ENCODE measurements around the gene PCCB. TPM values are rescaled to one million over a fixed set of nuclear protein-coding genes. Genes with fewer than 3 reads are reported as not detected.
"Not testable (repeated sequence)": the region's sequence is repeated elsewhere in the genome, so short reads cannot be mapped to it uniquely, and the experiment has no call there.

The PCCB gene
- total and polyA plus RNA-seq, 4 donors = 55.8 to 79.1 (median 61.5) TPM

- no peak for DNase-seq (ENCODE audit: low read depth in 4 of 6, low spot score in 6 of 6)
- Histone ChIP-seq H3K4me1 (ENCODE audit: control insufficient read depth, insufficient read depth, low read length) (peaks cover 5% of the 10 kb centered on the region), H3K27me3 (ENCODE audit: control insufficient read depth, insufficient read depth, low read length) (no peaks in the 10 kb centered on the region), H3K9me3 (ENCODE audit: control insufficient read depth, insufficient read depth, low read length) (no peaks in the 10 kb centered on the region), H3K4me3 (ENCODE audit: low read depth, low read length) (no peak overlapping the region), H3K27ac (ENCODE audit: low read depth, low read length) (no peak overlapping the region), H3K36me3 (ENCODE audit: control insufficient read depth, insufficient read depth, low read length) (peaks cover 20% of the 10 kb centered on the region)
- WGBS (ENCODE audit: insufficient coverage) = 88% methylated on average over 7 of the region's 8 CpGs
Observed at GRCh38 chr3:136255672-136256406, 5.7 kb downstream of the PCCB start.

GRCh38 chr3:136258199-136258598, 8.1 kb downstream of the PCCB start:
- Histone ChIP-seq H3K27me3 (ENCODE audit: control insufficient read depth, insufficient read depth, low read length) (no peaks in the 10 kb centered on the region), H3K4me1 (ENCODE audit: control insufficient read depth, insufficient read depth, low read length) (no peaks in the 10 kb centered on the region), H3K27ac (ENCODE audit: low read depth, low read length) (no peak overlapping the region), H3K9me3 (ENCODE audit: control insufficient read depth, insufficient read depth, low read length) (no peaks in the 10 kb centered on the region), H3K36me3 (ENCODE audit: control insufficient read depth, insufficient read depth, low read length) (peaks cover 30% of the 10 kb centered on the region), H3K4me3 (ENCODE audit: low read depth, low read length) (no peak overlapping the region)
- DNase-seq (ENCODE audit: low read depth in 4 of 6, low spot score in 6 of 6) = no peak
- WGBS (ENCODE audit: insufficient coverage) = 89% methylated on average over 2 of the region's 2 CpGs

- WGBS (ENCODE audit: insufficient coverage) = no CpG with 5 or more reads among the region's 5 CpGs
- H3K4me1 ChIP-seq (ENCODE audit: control insufficient read depth, insufficient read depth, low read length) = no peaks in the 10 kb centered on the region
- no peak overlapping the region for H3K27ac ChIP-seq (ENCODE audit: low read depth, low read length)
- H3K36me3 ChIP-seq (ENCODE audit: control insufficient read depth, insufficient read depth, low read length) = peaks cover 40% of the 10 kb centered on the region
- H3K27me3 ChIP-seq (ENCODE audit: control insufficient read depth, insufficient read depth, low read length) = no peaks in the 10 kb centered on the region
- no peaks in the 10 kb centered on the region for H3K9me3 ChIP-seq (ENCODE audit: control insufficient read depth, insufficient read depth, low read length)
- DNase-seq (ENCODE audit: low read depth in 4 of 6, low spot score in 6 of 6) = no peak
- H3K4me3 ChIP-seq (ENCODE audit: low read depth, low read length) = no peak overlapping the region
Observed at GRCh38 chr3:136261826-136262225, 11.7 kb downstream of the PCCB start.

GRCh38 chr3:136262559-136262958, 12.4 kb downstream of the PCCB start:
- H3K27ac ChIP-seq (ENCODE audit: low read depth, low read length) = no peak overlapping the region

GRCh38 chr3:136263251-136263650, 13.1 kb downstream of the PCCB start:
- H3K27me3 ChIP-seq (ENCODE audit: control insufficient read depth, insufficient read depth, low read length) = no peaks in the 10 kb centered on the region
- 100% methylated on average over 6 of the region's 7 CpGs for WGBS (ENCODE audit: insufficient coverage)
- H3K9me3 ChIP-seq (ENCODE audit: control insufficient read depth, insufficient read depth, low read length) = no peaks in the 10 kb centered on the region
- no peak for DNase-seq (ENCODE audit: low read depth in 4 of 6, low spot score in 6 of 6)
- H3K4me1 ChIP-seq (ENCODE audit: control insufficient read depth, insufficient read depth, low read length) = no peaks in the 10 kb centered on the region
- H3K27ac ChIP-seq (ENCODE audit: low read depth, low read length) = no peak overlapping the region
- H3K4me3 ChIP-seq (ENCODE audit: low read depth, low read length) = no peak overlapping the region
- peaks cover 38% of the 10 kb centered on the region for H3K36me3 ChIP-seq (ENCODE audit: control insufficient read depth, insufficient read depth, low read length)

More at GRCh38 chr3:136262559-136262958, 12.4 kb downstream of the PCCB start:
- Histone ChIP-seq H3K9me3 (ENCODE audit: control insufficient read depth, insufficient read depth, low read length) (no peaks in the 10 kb centered on the region), H3K4me1 (ENCODE audit: control insufficient read depth, insufficient read depth, low read length) (no peaks in the 10 kb centered on the region), H3K27me3 (ENCODE audit: control insufficient read depth, insufficient read depth, low read length) (no peaks in the 10 kb centered on the region), H3K4me3 (ENCODE audit: low read depth, low read length) (no peak overlapping the region), H3K36me3 (ENCODE audit: control insufficient read depth, insufficient read depth, low read length) (peaks cover 41% of the 10 kb centered on the region)
- DNase-seq (ENCODE audit: low read depth in 4 of 6, low spot score in 6 of 6) = no peak
- WGBS (ENCODE audit: insufficient coverage) = no CpG with 5 or more reads among the region's 2 CpGs

GRCh38 chr3:136266468-136267125, 16.5 kb downstream of the PCCB start:
- H3K4me3 ChIP-seq (ENCODE audit: low read depth, low read length); H3K9me3 ChIP-seq (ENCODE audit: control insufficient read depth, insufficient read depth, low read length); H3K4me1 ChIP-seq (ENCODE audit: control insufficient read depth, insufficient read depth, low read length); H3K27ac ChIP-seq (ENCODE audit: low read depth, low read length); DNase-seq (ENCODE audit: low read depth in 4 of 6, low spot score in 6 of 6); H3K27me3 ChIP-seq (ENCODE audit: control insufficient read depth, insufficient read depth, low read length): not testable (repeated sequence)
- 94% methylated on average over 2 of the region's 6 CpGs for WGBS (ENCODE audit: insufficient coverage)
- H3K36me3 ChIP-seq (ENCODE audit: control insufficient read depth, insufficient read depth, low read length) = peaks cover 39% of the 10 kb centered on the region

- H3K4me1 ChIP-seq (ENCODE audit: control insufficient read depth, insufficient read depth, low read length) = no peaks in the 10 kb centered on the region
- H3K36me3 ChIP-seq (ENCODE audit: control insufficient read depth, insufficient read depth, low read length) = peaks cover 34% of the 10 kb centered on the region
- no peak for DNase-seq (ENCODE audit: low read depth in 4 of 6, low spot score in 6 of 6)
- H3K4me3 ChIP-seq (ENCODE audit: low read depth, low read length) = no peak overlapping the region
- no peaks in the 10 kb centered on the region for H3K27me3 ChIP-seq (ENCODE audit: control insufficient read depth, insufficient read depth, low read length)
- no peaks in the 10 kb centered on the region for H3K9me3 ChIP-seq (ENCODE audit: control insufficient read depth, insufficient read depth, low read length)
- 100% methylated on average over 3 of the region's 6 CpGs for WGBS (ENCODE audit: insufficient coverage)
- no peak overlapping the region for H3K27ac ChIP-seq (ENCODE audit: low read depth, low read length)
Observed at GRCh38 chr3:136267235-136267634, 17.1 kb downstream of the PCCB start.

- no peak for DNase-seq (ENCODE audit: low read depth in 4 of 6, low spot score in 6 of 6)
Observed at GRCh38 chr3:136270179-136270578, 20.0 kb downstream of the PCCB start.

GRCh38 chr3:136271626-136272025, 21.5 kb downstream of the PCCB start:
- H3K27ac ChIP-seq (ENCODE audit: low read depth, low read length); H3K27me3 ChIP-seq (ENCODE audit: control insufficient read depth, insufficient read depth, low read length); H3K4me3 ChIP-seq (ENCODE audit: low read depth, low read length); DNase-seq (ENCODE audit: low read depth in 4 of 6, low spot score in 6 of 6); H3K4me1 ChIP-seq (ENCODE audit: control insufficient read depth, insufficient read depth, low read length); H3K9me3 ChIP-seq (ENCODE audit: control insufficient read depth, insufficient read depth, low read length): not testable (repeated sequence)
- peaks cover 23% of the 10 kb centered on the region for H3K36me3 ChIP-seq (ENCODE audit: control insufficient read depth, insufficient read depth, low read length)
- WGBS (ENCODE audit: insufficient coverage) = no CpG with 5 or more reads among the region's 2 CpGs

More at GRCh38 chr3:136270179-136270578, 20.0 kb downstream of the PCCB start:
- no peak overlapping the region for H3K27ac ChIP-seq (ENCODE audit: low read depth, low read length)
- no peaks in the 10 kb centered on the region for H3K27me3 ChIP-seq (ENCODE audit: control insufficient read depth, insufficient read depth, low read length)
- 100% methylated on average over 5 of the region's 5 CpGs for WGBS (ENCODE audit: insufficient coverage)
- no peaks in the 10 kb centered on the region for H3K4me1 ChIP-seq (ENCODE audit: control insufficient read depth, insufficient read depth, low read length)
- no peak overlapping the region for H3K4me3 ChIP-seq (ENCODE audit: low read depth, low read length)
- no peaks in the 10 kb centered on the region for H3K9me3 ChIP-seq (ENCODE audit: control insufficient read depth, insufficient read depth, low read length)
- peaks cover 23% of the 10 kb centered on the region for H3K36me3 ChIP-seq (ENCODE audit: control insufficient read depth, insufficient read depth, low read length)

All from spinal cord (tissue), 10 donors.